Measurements from ENCODE around the gene REEP2. TPM values are rescaled to one million over a fixed set of nuclear protein-coding genes. Genes with fewer than 3 reads are reported as not detected.

REEP2 gene
- total RNA-seq, 1 donor from 2014 or later = 17.2 TPM

DNA sequence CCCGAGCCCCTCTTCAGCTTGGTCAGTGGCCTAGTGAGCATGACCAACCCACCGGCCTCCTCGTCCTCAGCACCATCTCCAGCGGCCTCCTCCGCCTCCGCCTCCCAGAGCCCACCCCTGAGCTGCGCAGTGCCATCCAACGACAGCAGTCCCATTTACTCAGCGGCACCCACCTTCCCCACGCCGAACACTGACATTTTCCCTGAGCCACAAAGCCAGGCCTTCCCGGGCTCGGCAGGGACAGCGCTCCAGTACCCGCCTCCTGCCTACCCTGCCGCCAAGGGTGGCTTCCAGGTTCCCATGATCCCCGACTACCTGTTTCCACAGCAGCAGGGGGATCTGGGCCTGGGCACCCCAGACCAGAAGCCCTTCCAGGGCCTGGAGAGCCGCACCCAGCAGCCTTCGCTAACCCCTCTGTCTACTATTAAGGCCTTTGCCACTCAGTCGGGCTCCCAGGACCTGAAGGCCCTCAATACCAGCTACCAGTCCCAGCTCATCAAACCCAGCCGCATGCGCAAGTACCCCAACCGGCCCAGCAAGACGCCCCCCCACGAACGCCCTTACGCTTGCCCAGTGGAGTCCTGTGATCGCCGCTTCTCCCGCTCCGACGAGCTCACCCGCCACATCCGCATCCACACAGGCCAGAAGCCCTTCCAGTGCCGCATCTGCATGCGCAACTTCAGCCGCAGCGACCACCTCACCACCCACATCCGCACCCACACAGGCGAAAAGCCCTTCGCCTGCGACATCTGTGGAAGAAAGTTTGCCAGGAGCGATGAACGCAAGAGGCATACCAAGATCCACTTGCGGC is 28.2 kb downstream of the REEP2 start:
- H3K27ac ChIP-seq (ENCODE audit: low read depth, low read length) = no peak overlapping the region
- H3K9me3 ChIP-seq (ENCODE audit: insufficient read depth, low read depth, low read length) = no peaks in the 10 kb centered on the region
- peaks cover 27% of the 10 kb centered on the region for H3K4me1 ChIP-seq (ENCODE audit: insufficient read depth, low read length)
- Mint-ChIP-seq H3K27ac (ENCODE audit: unreplicated experiment) (peak overlapping the region; percentile 86), H3K9me3 (ENCODE audit: unreplicated experiment) (peaks cover 3% of the 10 kb centered on the region), H3K36me3 (ENCODE audit: low read depth, unreplicated experiment) (peaks cover 26% of the 10 kb centered on the region), H3K4me3 (ENCODE audit: unreplicated experiment) (peak overlapping the region; percentile 85), H3K27me3 (ENCODE audit: low read depth, unreplicated experiment) (peaks cover 11% of the 10 kb centered on the region), H3K4me1 (ENCODE audit: low read depth, unreplicated experiment) (peaks cover 5% of the 10 kb centered on the region)
- no peak for TF ChIP-seq EZH2 (IDR thresholded peaks at IDR 0.05; ENCODE audit: insufficient read depth, low read length)
- TF ChIP-seq, protein P1, sequence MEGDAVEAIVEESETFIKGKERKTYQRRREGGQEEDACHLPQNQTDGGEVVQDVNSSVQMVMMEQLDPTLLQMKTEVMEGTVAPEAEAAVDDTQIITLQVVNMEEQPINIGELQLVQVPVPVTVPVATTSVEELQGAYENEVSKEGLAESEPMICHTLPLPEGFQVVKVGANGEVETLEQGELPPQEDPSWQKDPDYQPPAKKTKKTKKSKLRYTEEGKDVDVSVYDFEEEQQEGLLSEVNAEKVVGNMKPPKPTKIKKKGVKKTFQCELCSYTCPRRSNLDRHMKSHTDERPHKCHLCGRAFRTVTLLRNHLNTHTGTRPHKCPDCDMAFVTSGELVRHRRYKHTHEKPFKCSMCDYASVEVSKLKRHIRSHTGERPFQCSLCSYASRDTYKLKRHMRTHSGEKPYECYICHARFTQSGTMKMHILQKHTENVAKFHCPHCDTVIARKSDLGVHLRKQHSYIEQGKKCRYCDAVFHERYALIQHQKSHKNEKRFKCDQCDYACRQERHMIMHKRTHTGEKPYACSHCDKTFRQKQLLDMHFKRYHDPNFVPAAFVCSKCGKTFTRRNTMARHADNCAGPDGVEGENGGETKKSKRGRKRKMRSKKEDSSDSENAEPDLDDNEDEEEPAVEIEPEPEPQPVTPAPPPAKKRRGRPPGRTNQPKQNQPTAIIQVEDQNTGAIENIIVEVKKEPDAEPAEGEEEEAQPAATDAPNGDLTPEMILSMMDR (IDR thresholded peaks at IDR 0.05; ENCODE audit: insufficient read depth, low read depth, low read length) = no peak
- peaks cover 31% of the 10 kb centered on the region for H3K79me2 ChIP-seq (ENCODE audit: insufficient read depth, low read length)
- FAIRE-seq (no peak), DNase-seq (ENCODE audit: low read depth) (peak; percentile 28)
- peak overlapping the region; percentile 97 for H3K4me2 ChIP-seq (ENCODE audit: low read length)
- no peaks in the 10 kb centered on the region for H3K27me3 ChIP-seq (ENCODE audit: insufficient read depth, low read length)
- H3K4me3 ChIP-seq (ENCODE audit: insufficient read depth, low read depth, low read length) = peak overlapping the region; percentile 94
- peaks cover 56% of the 10 kb centered on the region for H4K20me1 ChIP-seq (ENCODE audit: insufficient read depth, low read length)
- H2AFZ ChIP-seq (ENCODE audit: low read depth, low read length) = no peak overlapping the region
- H3K9ac ChIP-seq (ENCODE audit: low read length) = peak overlapping the region; percentile 93
- H3K36me3 ChIP-seq (ENCODE audit: insufficient read depth, low read length) = peaks cover 23% of the 10 kb centered on the region

DNA sequence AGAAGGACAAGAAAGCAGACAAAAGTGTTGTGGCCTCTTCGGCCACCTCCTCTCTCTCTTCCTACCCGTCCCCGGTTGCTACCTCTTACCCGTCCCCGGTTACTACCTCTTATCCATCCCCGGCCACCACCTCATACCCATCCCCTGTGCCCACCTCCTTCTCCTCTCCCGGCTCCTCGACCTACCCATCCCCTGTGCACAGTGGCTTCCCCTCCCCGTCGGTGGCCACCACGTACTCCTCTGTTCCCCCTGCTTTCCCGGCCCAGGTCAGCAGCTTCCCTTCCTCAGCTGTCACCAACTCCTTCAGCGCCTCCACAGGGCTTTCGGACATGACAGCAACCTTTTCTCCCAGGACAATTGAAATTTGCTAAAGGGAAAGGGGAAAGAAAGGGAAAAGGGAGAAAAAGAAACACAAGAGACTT is 28.9 kb downstream of the REEP2 start:
- DNase-seq (ENCODE audit: low read depth) (no peak), FAIRE-seq (no peak)
- Histone ChIP-seq H3K4me1 (ENCODE audit: insufficient read depth, low read length) (peaks cover 27% of the 10 kb centered on the region), H3K27ac (ENCODE audit: low read depth, low read length) (no peak overlapping the region), H3K36me3 (ENCODE audit: insufficient read depth, low read length) (peaks cover 23% of the 10 kb centered on the region), H3K4me2 (ENCODE audit: low read length) (peak overlapping the region; percentile 97), H4K20me1 (ENCODE audit: insufficient read depth, low read length) (peaks cover 56% of the 10 kb centered on the region), H3K4me3 (ENCODE audit: insufficient read depth, low read depth, low read length) (peak overlapping the region; percentile 94), H2AFZ (ENCODE audit: low read depth, low read length) (no peak overlapping the region), H3K9ac (ENCODE audit: low read length) (peak overlapping the region; percentile 93), H3K79me2 (ENCODE audit: insufficient read depth, low read length) (peaks cover 31% of the 10 kb centered on the region), H3K27me3 (ENCODE audit: insufficient read depth, low read length) (no peaks in the 10 kb centered on the region), H3K9me3 (ENCODE audit: insufficient read depth, low read depth, low read length) (no peaks in the 10 kb centered on the region)
- Mint-ChIP-seq H3K4me1 (ENCODE audit: low read depth, unreplicated experiment) (peaks cover 5% of the 10 kb centered on the region), H3K36me3 (ENCODE audit: low read depth, unreplicated experiment) (peaks cover 26% of the 10 kb centered on the region), H3K27me3 (ENCODE audit: low read depth, unreplicated experiment) (peaks cover 11% of the 10 kb centered on the region), H3K9me3 (ENCODE audit: unreplicated experiment) (peaks cover 3% of the 10 kb centered on the region), H3K4me3 (ENCODE audit: unreplicated experiment) (peak overlapping the region; percentile 85), H3K27ac (ENCODE audit: unreplicated experiment) (peak overlapping the region; percentile 86)
- TF ChIP-seq, protein P1 (IDR thresholded peaks at IDR 0.05; ENCODE audit: insufficient read depth, low read depth, low read length) = no peak
- TF ChIP-seq EZH2 (IDR thresholded peaks at IDR 0.05; ENCODE audit: insufficient read depth, low read length) = no peak
